Liver (tissue), 3 donors: ENCODE measurements around the gene CYP3A4.

Experiments
- CTCF ChIP-seq: fragments of 150-350 bp; IDR thresholded peaks from 2 replicates; pipeline ENCODE4 v1.5.1; 2017; ENCODE audit warnings: improper control_type of control experiment, low read depth, low read length; ENCODE audit not compliant: missing input control
- MAX ChIP-seq: IDR thresholded peaks from 2 replicates; pipeline ENCODE4 v1.6.1; 2016; ENCODE audit warnings: antibody characterized with exemption
- RAD21 ChIP-seq, 2 donors: IDR thresholded peaks; 2 replicates each; pipeline ENCODE4 v1.6.1; 2016; ENCODE audit warnings: antibody characterized with exemption in 2 of 2, mild to moderate bottlenecking in 2 of 2
- SP1 ChIP-seq: IDR thresholded peaks from 2 replicates; pipeline ENCODE4 v1.6.1; 2018; ENCODE audit warnings: antibody characterized with exemption, mild to moderate bottlenecking
- ZBTB33 ChIP-seq: IDR thresholded peaks from 2 replicates; pipeline ENCODE4 v1.6.1; 2016; ENCODE audit warnings: antibody characterized with exemption
- donor health status: healthy.
- donor health status: healthy.

- TF ChIP-seq ZBTB33 (no peak), CTCF (no peak), SP1 (no peak), RAD21 (IDR thresholded peaks at IDR 0.05) (no peak), MAX (no peak)
Observed at GRCh38 chr7:99788554-99788953, 4.6 kb upstream of the CYP3A4 start.
